Chondrocyte (in vitro differentiated cells): ENCODE measurements around the gene AOAH. TPM values are rescaled to one million over a fixed set of nuclear protein-coding genes. Genes with fewer than 3 reads are reported as not detected.
"Not testable (repeated sequence)": the region's sequence is repeated elsewhere in the genome, so short reads cannot be mapped to it uniquely, and the experiment has no call there.

ENCODE experiments used
- DNase-seq: peaks from one replicate; pipeline ENCODE4 v3.0.0; 2021; ENCODE audit warnings: mixed read lengths, low spot score
- H3K27ac Mint-ChIP-seq: one replicate; pipeline ENCODE4 v1.8.0; 2021; ENCODE audit warnings: mild to moderate bottlenecking, moderate library complexity, mixed read lengths; ENCODE audit not compliant: unreplicated experiment
- H3K27me3 Mint-ChIP-seq: 2 replicates; pipeline ENCODE4 v1.8.0; 2021; ENCODE audit warnings: low read depth, mixed read lengths
- H3K36me3 Mint-ChIP-seq: 2 replicates; pipeline ENCODE4 v1.8.0; 2021; ENCODE audit warnings: low read depth, mixed read lengths
- H3K4me1 Mint-ChIP-seq: 2 replicates; pipeline ENCODE4 v1.8.0; 2021; ENCODE audit warnings: low read depth, mild to moderate bottlenecking, mixed read lengths
- H3K4me3 Mint-ChIP-seq: one replicate; pipeline ENCODE4 v1.8.0; 2021; ENCODE audit warnings: mild to moderate bottlenecking, moderate library complexity, mixed read lengths; ENCODE audit not compliant: unreplicated experiment
- H3K9me3 Mint-ChIP-seq: 2 replicates; pipeline ENCODE4 v1.8.0; 2021; ENCODE audit warnings: low read depth, mixed read lengths
- CTCF ChIP-seq: fragments of 200-600 bp; sonication (generic); IDR thresholded peaks from 2 replicates; pipeline ENCODE4 v1.5.0; 2021; ENCODE audit warnings: antibody characterized with exemption, mild to moderate bottlenecking, moderate library complexity
- total RNA-seq: library from RNA; stranded (reverse); gene quantifications from 3 replicates; pipeline ENCODE4 v1.2.1, GENCODE V29; 2021

AOAH gene
- total RNA-seq, 1 donor from 2014 or later, result not detected

DNA sequence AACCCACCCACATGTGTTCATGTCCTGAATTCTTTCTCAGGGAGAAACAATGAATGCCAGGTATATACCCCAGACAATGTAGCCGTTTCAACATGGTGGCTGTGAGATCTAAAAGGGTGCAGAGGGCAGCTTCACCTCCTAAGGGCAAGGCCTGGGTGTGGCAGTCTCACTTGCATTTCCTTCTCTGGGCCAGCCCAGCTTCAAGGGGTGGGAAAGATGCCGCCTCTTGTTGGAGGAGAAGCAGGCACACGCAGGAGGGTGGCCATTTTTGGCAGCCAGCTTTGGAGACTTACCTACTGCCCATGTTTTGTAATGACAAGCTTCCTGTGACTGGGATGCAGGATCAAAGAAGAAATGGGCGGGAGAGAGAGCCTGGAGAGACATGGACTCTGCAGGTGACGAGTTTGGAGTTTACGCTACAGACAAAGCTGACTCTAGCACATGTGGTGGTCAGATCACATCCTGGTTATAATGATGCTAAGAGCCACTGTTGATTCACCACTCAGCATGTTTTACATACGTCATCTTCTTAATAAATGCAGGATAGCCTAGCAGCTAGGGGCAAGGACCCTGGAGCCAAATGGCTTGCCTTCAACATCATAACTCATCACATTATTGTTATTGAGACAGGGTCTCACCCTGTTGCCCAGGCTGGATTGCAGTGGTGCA, 218.0 kb downstream of the AOAH start:
- Mint-ChIP-seq H3K4me3 (no peak overlapping the region), H3K27me3 (no peaks in the 10 kb centered on the region), H3K4me1 (no peaks in the 10 kb centered on the region), H3K36me3 (no peaks in the 10 kb centered on the region), H3K27ac (no peak overlapping the region), H3K9me3 (peaks cover 4% of the 10 kb centered on the region)
- DNase-seq, result no peak
- TF ChIP-seq CTCF, result no peak

GRCh38 chr7:36504617-36505016, 219.7 kb downstream of the AOAH start:
- not testable (repeated sequence) for H3K4me3 Mint-ChIP-seq, H3K27me3 Mint-ChIP-seq, H3K36me3 Mint-ChIP-seq, H3K9me3 Mint-ChIP-seq, DNase-seq, H3K4me1 Mint-ChIP-seq, H3K27ac Mint-ChIP-seq

DNA sequence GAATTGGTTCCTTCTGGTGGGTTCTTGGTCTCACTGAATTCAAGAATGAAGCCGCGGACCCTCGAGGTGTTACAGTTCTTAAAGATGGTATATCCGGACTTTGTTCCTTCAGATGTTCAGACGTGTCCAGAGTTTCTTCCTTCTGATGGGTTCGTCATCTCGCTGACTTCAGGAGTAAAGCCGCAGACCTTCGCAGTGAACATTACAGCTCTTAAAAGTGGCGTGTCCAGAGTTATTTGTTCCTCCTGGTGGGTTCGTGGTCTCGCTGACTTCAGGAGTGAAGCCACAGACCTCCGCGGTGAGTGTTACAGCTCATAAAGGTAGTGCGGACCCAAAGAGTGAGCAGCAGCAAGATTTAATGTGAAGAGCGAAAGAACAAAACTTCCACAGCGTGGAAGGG, 220.1 kb downstream of the AOAH start:
- not testable (repeated sequence) for DNase-seq, H3K9me3 Mint-ChIP-seq, H3K27me3 Mint-ChIP-seq, H3K27ac Mint-ChIP-seq, H3K36me3 Mint-ChIP-seq, H3K4me3 Mint-ChIP-seq, H3K4me1 Mint-ChIP-seq

DNA sequence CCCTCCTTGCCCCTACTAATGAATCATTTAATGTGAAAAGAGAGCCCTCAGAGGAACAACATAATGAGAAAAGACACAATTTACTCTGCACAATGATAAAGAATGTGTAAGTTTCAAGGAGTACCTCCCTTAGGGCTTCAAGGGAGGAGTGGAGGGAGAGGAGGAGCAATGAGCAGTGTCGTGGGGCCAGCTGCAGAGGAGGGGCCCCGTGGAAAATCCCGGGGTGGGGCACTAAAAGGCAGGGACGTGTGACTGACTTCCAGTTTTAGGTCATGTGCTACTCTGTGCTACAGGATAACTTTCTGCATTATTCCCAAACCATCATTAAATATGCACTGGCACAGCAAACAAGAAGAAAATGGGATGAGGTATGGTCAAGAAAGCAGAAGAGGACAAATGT, 226.5 kb downstream of the AOAH start:
- no peak overlapping the region for H3K4me3 Mint-ChIP-seq
- H3K9me3 Mint-ChIP-seq, result no peaks in the 10 kb centered on the region
- no peaks in the 10 kb centered on the region for H3K36me3 Mint-ChIP-seq
- H3K27ac Mint-ChIP-seq, result no peak overlapping the region
- TF ChIP-seq CTCF, result no peak
- peaks cover 2% of the 10 kb centered on the region for H3K27me3 Mint-ChIP-seq
- H3K4me1 Mint-ChIP-seq, result no peaks in the 10 kb centered on the region
- no peak for DNase-seq

GRCh38 chr7:36497176-36497575, 227.1 kb downstream of the AOAH start:
- not testable (repeated sequence) for H3K27ac Mint-ChIP-seq, H3K4me1 Mint-ChIP-seq, DNase-seq, H3K36me3 Mint-ChIP-seq, H3K27me3 Mint-ChIP-seq, H3K4me3 Mint-ChIP-seq, H3K9me3 Mint-ChIP-seq

GRCh38 chr7:36496576-36496975, 227.7 kb downstream of the AOAH start:
- Mint-ChIP-seq H3K36me3 (no peaks in the 10 kb centered on the region), H3K27me3 (peaks cover 6% of the 10 kb centered on the region), H3K4me3 (no peak overlapping the region), H3K9me3 (no peaks in the 10 kb centered on the region), H3K4me1 (no peaks in the 10 kb centered on the region), H3K27ac (no peak overlapping the region)
- no peak for DNase-seq
- TF ChIP-seq CTCF, result no peak

GRCh38 chr7:36491317-36491716, 233.0 kb downstream of the AOAH start:
- no peaks in the 10 kb centered on the region for H3K9me3 Mint-ChIP-seq
- H3K36me3 Mint-ChIP-seq, result no peaks in the 10 kb centered on the region
- no peak overlapping the region for H3K4me3 Mint-ChIP-seq
- H3K27me3 Mint-ChIP-seq, result peaks cover 6% of the 10 kb centered on the region
- DNase-seq, result no peak
- peaks cover 6% of the 10 kb centered on the region for H3K4me1 Mint-ChIP-seq
- no peak overlapping the region for H3K27ac Mint-ChIP-seq
- TF ChIP-seq CTCF, result no peak
